Loucy (cell line): ENCODE results near the gene PTCH2.
A peak's percentile ranks its signal among the peaks of the same experiment; 100 is the strongest.

ENCODE experiments used
- H2AFZ ChIP-seq: fragments of 200-600 bp; sonication (generic); 2 replicates; pipeline ENCODE4 v1.6.0; 2016; ENCODE audit warnings: antibody characterized with exemption, mild to moderate bottlenecking, low read length, moderate library complexity
- H3F3A ChIP-seq: fragments of 200-600 bp; 2 replicates; pipeline ENCODE4 v1.6.0; 2016; ENCODE audit warnings: antibody characterized with exemption, low read depth, mild to moderate bottlenecking
- H3K27me3 ChIP-seq: fragments of 200-600 bp; sonication (generic); 2 replicates; pipeline ENCODE4 v1.6.1; 2014; ENCODE audit warnings: low read length, mild to moderate bottlenecking; ENCODE audit not compliant: insufficient read depth, poor library complexity, severe bottlenecking
- H3K36me3 ChIP-seq: fragments of 200-600 bp; sonication (generic); 2 replicates; pipeline ENCODE4 v1.6.1; 2016; ENCODE audit warnings: low read length; ENCODE audit not compliant: insufficient read depth
- H3K4me1 ChIP-seq: fragments of 200-600 bp; sonication (generic); 2 replicates; pipeline ENCODE4 v1.5.1; 2014; ENCODE audit warnings: low read length, mild to moderate bottlenecking; ENCODE audit not compliant: insufficient read depth, poor library complexity, severe bottlenecking
- H3K4me2 ChIP-seq: fragments of 200-600 bp; sonication (generic); 2 replicates; pipeline ENCODE4 v1.6.0; 2014; ENCODE audit warnings: antibody characterized with exemption, low read length, low read depth, mild to moderate bottlenecking; ENCODE audit not compliant: poor library complexity, severe bottlenecking
- H3K4me3 ChIP-seq: fragments of 200-600 bp; sonication (generic); 2 replicates; pipeline ENCODE4 v1.5.1; 2014; ENCODE audit warnings: low read length, mild to moderate bottlenecking, mixed read lengths; ENCODE audit not compliant: poor library complexity, severe bottlenecking
- H3K79me2 ChIP-seq: fragments of 200-600 bp; sonication (generic); 2 replicates; pipeline ENCODE4 v1.6.1; 2014; ENCODE audit warnings: low read length; ENCODE audit not compliant: insufficient read depth
- H3K9ac ChIP-seq: fragments of 200-600 bp; sonication (generic); 2 replicates; pipeline ENCODE4 v1.6.0; 2014; ENCODE audit warnings: mild to moderate bottlenecking, low read depth, low read length, moderate library complexity; ENCODE audit not compliant: poor library complexity, severe bottlenecking
- H3K9me2 ChIP-seq: fragments of 200-600 bp; sonication (generic); replicated peaks from 2 replicates; pipeline ENCODE4 v1.6.1; 2016; ENCODE audit warnings: low read depth, low read length, mixed read lengths
- H3K9me3 ChIP-seq: fragments of 200-600 bp; sonication (generic); 2 replicates; pipeline ENCODE4 v1.6.1; 2014; ENCODE audit warnings: mild to moderate bottlenecking, antibody characterized with exemption, low read length, low read depth; ENCODE audit not compliant: insufficient read depth
- H4K20me1 ChIP-seq: fragments of 200-600 bp; sonication (generic); 2 replicates; pipeline ENCODE4 v1.6.0; 2014; ENCODE audit warnings: antibody characterized with exemption, low read length, mild to moderate bottlenecking; ENCODE audit not compliant: insufficient read depth, poor library complexity, severe bottlenecking
- CTCF ChIP-seq: fragments of 200-600 bp; sonication (generic); conservative IDR thresholded peaks from 2 replicates; pipeline ENCODE4 v1.5.1; 2014; ENCODE audit warnings: mild to moderate bottlenecking, antibody characterized with exemption, low read length
- EZH2phosphoT487 ChIP-seq: fragments of 200-600 bp; IDR thresholded peaks from 2 replicates; pipeline ENCODE4 v1.6.1; 2018; ENCODE audit warnings: antibody characterized with exemption, mild to moderate bottlenecking, moderate library complexity, borderline replicate concordance

Gene PTCH2

GRCh38 chr1:44786841-44787426 is 56.1 kb downstream of the PTCH2 start:
- Histone ChIP-seq H3K4me3 (no peak overlapping the region), H3K36me3 (no peaks in the 10 kb centered on the region; the same call in 1 of the 2 replicates), H3F3A (no peaks in the 10 kb centered on the region), H3K9ac (no peak overlapping the region), H4K20me1 (no peaks in the 10 kb centered on the region), H3K9me2 (no peaks in the 10 kb centered on the region), H3K27me3 (no peaks in the 10 kb centered on the region), H3K4me1 (no peaks in the 10 kb centered on the region), H3K79me2 (no peaks in the 10 kb centered on the region), H3K4me2 (no peak overlapping the region), H3K9me3 (no peaks in the 10 kb centered on the region), H2AFZ (no peak overlapping the region)
- TF ChIP-seq EZH2phosphoT487 = no peak
- no peak for TF ChIP-seq CTCF

- H3K4me3 ChIP-seq = no peak overlapping the region
- H3K4me2 ChIP-seq = no peak overlapping the region
- H2AFZ ChIP-seq = no peak overlapping the region
These were observed 56.8 kb downstream of the PTCH2 start for GRCh38 chr1:44786138-44786840.

GRCh38 chr1:44785501-44786137 is 57.4 kb downstream of the PTCH2 start:
- Histone ChIP-seq H3K9me2 (no peaks in the 10 kb centered on the region), H3K27me3 (no peaks in the 10 kb centered on the region), H3K79me2 (peaks cover under 1% of the 10 kb centered on the region; the same call in 1 of the 2 replicates), H4K20me1 (peaks cover 7% of the 10 kb centered on the region), H3K4me3 (no peak overlapping the region), H3K4me1 (no peaks in the 10 kb centered on the region), H3K4me2 (no peak overlapping the region), H3K9me3 (no peaks in the 10 kb centered on the region), H3K36me3 (peaks cover 12% of the 10 kb centered on the region; the same call in 1 of the 2 replicates), H2AFZ (no peak overlapping the region), H3F3A (no peaks in the 10 kb centered on the region), H3K9ac (no peak overlapping the region)
- no peak for TF ChIP-seq CTCF
- no peak for TF ChIP-seq EZH2phosphoT487

More at GRCh38 chr1:44786138-44786840, 56.8 kb downstream of the PTCH2 start:
- Histone ChIP-seq H4K20me1 (peaks cover under 1% of the 10 kb centered on the region), H3K9ac (no peak overlapping the region), H3K27me3 (no peaks in the 10 kb centered on the region), H3K36me3 (peaks cover 5% of the 10 kb centered on the region; the same call in 1 of the 2 replicates), H3K9me3 (no peaks in the 10 kb centered on the region), H3F3A (no peaks in the 10 kb centered on the region), H3K9me2 (no peaks in the 10 kb centered on the region), H3K79me2 (no peaks in the 10 kb centered on the region), H3K4me1 (no peaks in the 10 kb centered on the region)
- peak; percentile 75 for TF ChIP-seq CTCF
- TF ChIP-seq EZH2phosphoT487 = no peak
